Fibroblast of skin of left quadriceps (primary cell): ENCODE data around the gene TIFAB.

Source experiments
- DNase-seq, 2 experiments: peaks; one replicate each; pipeline ENCODE4 v3.0.0-alpha.2; 2013; ENCODE audit warnings: low read depth in 2 of 2

Gene TIFAB

GRCh38 chr5:135481909-135482311 lies 29.8 kb upstream of the TIFAB start:
- no peak for DNase-seq

- DNase-seq: no peak
These were observed 29.2 kb upstream of the TIFAB start for GRCh38 chr5:135481387-135481786.

GRCh38 chr5:135480511-135480910 lies 28.4 kb upstream of the TIFAB start:
- DNase-seq: no peak

- no peak for DNase-seq
These were observed 26.8 kb upstream of the TIFAB start for GRCh38 chr5:135478938-135479337.

GRCh38 chr5:135477613-135478066 lies 25.5 kb upstream of the TIFAB start:
- DNase-seq: no peak

- DNase-seq: no peak
These were observed 24.7 kb upstream of the TIFAB start for GRCh38 chr5:135476615-135477581.

- DNase-seq: no peak
These were observed 22.0 kb upstream of the TIFAB start for GRCh38 chr5:135473956-135474670.

GRCh38 chr5:135472141-135472540 lies 20.0 kb upstream of the TIFAB start:
- DNase-seq: no peak

GRCh38 chr5:135471726-135472125 lies 19.6 kb upstream of the TIFAB start:
- DNase-seq: no peak

- DNase-seq: no peak
These were observed 17.8 kb upstream of the TIFAB start for GRCh38 chr5:135469911-135470310.

GRCh38 chr5:135468541-135468940 lies 16.4 kb upstream of the TIFAB start:
- DNase-seq: no peak

- no peak for DNase-seq
These were observed 15.8 kb upstream of the TIFAB start for GRCh38 chr5:135467871-135468485.

- no peak for DNase-seq
These were observed 15.0 kb upstream of the TIFAB start for GRCh38 chr5:135467051-135467625.

GRCh38 chr5:135466178-135467050 lies 14.3 kb upstream of the TIFAB start:
- no peak for DNase-seq

- DNase-seq: no peak
These were observed 13.4 kb upstream of the TIFAB start for GRCh38 chr5:135465391-135466122.

- no peak for DNase-seq
These were observed 10.2 kb upstream of the TIFAB start for GRCh38 chr5:135462304-135462703.

GRCh38 chr5:135461481-135462151 lies 9.5 kb upstream of the TIFAB start:
- DNase-seq: no peak

- DNase-seq: no peak
These were observed 8.3 kb upstream of the TIFAB start for GRCh38 chr5:135460246-135461033.

GRCh38 chr5:135458921-135459331 lies 6.8 kb upstream of the TIFAB start:
- no peak for DNase-seq
